ENCODE measurements around the gene ANO9.

Gene ANO9

DNA sequence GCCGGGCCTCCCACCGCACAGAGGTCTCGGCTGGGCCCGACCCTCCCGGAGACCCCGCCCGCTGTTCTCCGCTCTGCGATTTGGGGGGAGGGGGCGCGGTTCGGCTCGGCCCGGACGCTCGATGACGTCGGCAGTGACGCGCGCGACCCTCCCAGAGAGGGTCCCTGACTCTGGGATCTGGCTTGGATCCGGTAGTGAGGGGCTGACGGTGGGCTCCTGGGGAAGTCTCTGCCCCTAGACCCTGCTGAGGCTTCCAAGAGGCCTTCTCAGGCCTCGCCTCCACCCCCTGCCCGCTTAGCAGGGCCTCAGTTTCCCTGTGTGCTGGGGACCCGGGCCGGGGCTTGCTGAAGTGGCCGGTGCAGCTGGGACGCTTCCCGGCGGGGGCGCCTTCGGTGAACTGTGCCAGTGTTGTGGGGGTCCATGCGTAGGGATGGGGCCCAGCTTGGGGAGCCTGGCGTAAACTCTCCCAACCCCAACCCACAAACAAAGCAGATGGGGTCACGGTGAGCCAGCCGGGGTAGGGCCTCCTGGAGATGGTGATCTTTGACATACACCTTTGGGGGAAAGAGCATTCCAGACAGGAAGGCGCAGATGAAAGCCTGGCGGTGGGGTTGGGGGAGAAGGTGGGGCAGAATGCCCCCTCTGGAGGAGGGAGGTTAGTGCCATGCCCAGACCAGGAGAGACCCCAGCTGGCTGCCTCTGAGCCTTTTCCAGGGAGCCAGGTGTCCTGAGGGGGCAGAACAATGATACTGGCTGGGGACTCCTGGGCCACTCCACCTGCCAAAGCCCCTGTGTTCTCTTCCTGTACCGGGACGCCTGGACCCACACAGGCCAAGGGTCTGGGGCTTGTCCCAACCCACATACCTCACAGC lies 71.5 kb downstream of the ANO9 start:
- H3K27ac Mint-ChIP-seq, result peak overlapping the region; percentile 53 to 90 (median 86)

GRCh38 chr11:369336-370018 lies 72.3 kb downstream of the ANO9 start, which contains the start of gene B4GALNT4:
Gene B4GALNT4 (plus strand): TSS chr11:369499. CDS start chr11:369804, 305 bp downstream.
- H3K36me3 Mint-ChIP-seq (ENCODE audit: low read depth), result peaks cover 22% of the 10 kb centered on the region
- TF ChIP-seq, protein P1, sequence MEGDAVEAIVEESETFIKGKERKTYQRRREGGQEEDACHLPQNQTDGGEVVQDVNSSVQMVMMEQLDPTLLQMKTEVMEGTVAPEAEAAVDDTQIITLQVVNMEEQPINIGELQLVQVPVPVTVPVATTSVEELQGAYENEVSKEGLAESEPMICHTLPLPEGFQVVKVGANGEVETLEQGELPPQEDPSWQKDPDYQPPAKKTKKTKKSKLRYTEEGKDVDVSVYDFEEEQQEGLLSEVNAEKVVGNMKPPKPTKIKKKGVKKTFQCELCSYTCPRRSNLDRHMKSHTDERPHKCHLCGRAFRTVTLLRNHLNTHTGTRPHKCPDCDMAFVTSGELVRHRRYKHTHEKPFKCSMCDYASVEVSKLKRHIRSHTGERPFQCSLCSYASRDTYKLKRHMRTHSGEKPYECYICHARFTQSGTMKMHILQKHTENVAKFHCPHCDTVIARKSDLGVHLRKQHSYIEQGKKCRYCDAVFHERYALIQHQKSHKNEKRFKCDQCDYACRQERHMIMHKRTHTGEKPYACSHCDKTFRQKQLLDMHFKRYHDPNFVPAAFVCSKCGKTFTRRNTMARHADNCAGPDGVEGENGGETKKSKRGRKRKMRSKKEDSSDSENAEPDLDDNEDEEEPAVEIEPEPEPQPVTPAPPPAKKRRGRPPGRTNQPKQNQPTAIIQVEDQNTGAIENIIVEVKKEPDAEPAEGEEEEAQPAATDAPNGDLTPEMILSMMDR (IDR thresholded peaks at IDR 0.05; ENCODE audit: unreplicated experiment in 3 of 3), result no peak
- H3K4me3 Mint-ChIP-seq, result peak within 1 kb of the TSS; percentile 93 to 97 (median 94)
- peak within 1 kb of the TSS; percentile 87 to 92 (median 90) for H3K27ac Mint-ChIP-seq
- H3K27me3 Mint-ChIP-seq (ENCODE audit: low read depth), result peaks cover 12% of the 10 kb centered on the region
- no peaks in the 10 kb centered on the region for H3K9me3 Mint-ChIP-seq
- H3K4me1 Mint-ChIP-seq, result peaks cover 14% of the 10 kb centered on the region

More for the DNA sequence above, 71.5 kb downstream of the ANO9 start:
- peaks cover 23% of the 10 kb centered on the region for H3K36me3 Mint-ChIP-seq (ENCODE audit: low read depth)
- H3K9me3 Mint-ChIP-seq, result no peaks in the 10 kb centered on the region
- peaks cover 14% of the 10 kb centered on the region for H3K4me1 Mint-ChIP-seq
- peaks cover 12% of the 10 kb centered on the region for H3K27me3 Mint-ChIP-seq (ENCODE audit: low read depth)
- TF ChIP-seq, protein P1 (IDR thresholded peaks at IDR 0.05; ENCODE audit: unreplicated experiment in 3 of 3), result no peak
- H3K4me3 Mint-ChIP-seq, result peak overlapping the region; percentile 86 to 92 (median 90)

GRCh38 chr11:368414-369335 lies 73.1 kb downstream of the ANO9 start:
- no peaks in the 10 kb centered on the region for H3K9me3 Mint-ChIP-seq
- peak overlapping the region; percentile 87 to 92 (median 90) for H3K27ac Mint-ChIP-seq
- peaks cover 14% of the 10 kb centered on the region for H3K4me1 Mint-ChIP-seq
- peaks cover 16% of the 10 kb centered on the region for H3K36me3 Mint-ChIP-seq (ENCODE audit: low read depth)
- peaks cover 12% of the 10 kb centered on the region for H3K27me3 Mint-ChIP-seq (ENCODE audit: low read depth)
- peak overlapping the region; percentile 93 to 97 (median 94) for H3K4me3 Mint-ChIP-seq
- TF ChIP-seq, protein P1 (IDR thresholded peaks at IDR 0.05; ENCODE audit: unreplicated experiment in 3 of 3), result no peak

DNA sequence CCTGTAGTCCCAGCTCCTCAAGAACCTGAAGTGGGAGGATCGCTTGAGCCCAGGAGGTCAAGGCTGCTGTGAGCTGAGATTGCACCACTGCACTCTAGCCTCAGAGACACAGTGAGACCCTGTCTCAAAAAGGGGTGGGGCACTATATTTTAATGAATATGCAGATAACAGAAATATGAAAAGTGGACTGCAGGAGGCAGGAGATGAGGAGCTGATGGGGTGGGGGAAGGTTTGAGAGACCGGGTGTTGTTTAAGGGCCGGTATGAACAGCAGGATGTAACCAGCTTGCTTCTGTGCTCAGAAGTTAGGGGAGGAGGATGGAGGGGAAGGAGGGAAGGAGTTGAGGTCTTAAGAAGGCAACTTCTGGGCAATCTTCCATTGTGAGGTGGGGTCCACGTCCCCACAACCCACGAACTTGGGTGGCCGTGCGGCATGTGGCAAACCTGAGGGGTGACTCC lies 73.8 kb downstream of the ANO9 start:
- TF ChIP-seq, protein P1 (IDR thresholded peaks at IDR 0.05; ENCODE audit: unreplicated experiment in 3 of 3), result no peak
- Mint-ChIP-seq H3K36me3 (ENCODE audit: low read depth) (peaks cover 13% of the 10 kb centered on the region), H3K27me3 (ENCODE audit: low read depth) (peaks cover 12% of the 10 kb centered on the region), H3K27ac (peak overlapping the region; percentile 87 to 91 (median 90)), H3K9me3 (no peaks in the 10 kb centered on the region), H3K4me3 (peak overlapping the region; percentile 93 to 97 (median 94)), H3K4me1 (peaks cover 14% of the 10 kb centered on the region)
